ENCODE measurements around the gene APOA5. TPM values are rescaled to one million over a fixed set of nuclear protein-coding genes. Genes with fewer than 3 reads are reported as not detected.
A peak's percentile ranks its signal among the peaks of the same experiment; 100 is the strongest.

APOA5 gene
- total RNA-seq, 4 donors from 2014 or later = not detected

- no peak for TF ChIP-seq EP300 (IDR thresholded peaks at IDR 0.05)
- no peak for TF ChIP-seq POLR2A (IDR thresholded peaks at IDR 0.05)
- no peak for TF ChIP-seq CTCF (IDR thresholded peaks at IDR 0.05)
- H3K27ac ChIP-seq = no peak overlapping the region
- WGBS, 2 donors = 100% methylated on average over 1 of the region's 1 CpG
- H3K27me3 ChIP-seq = no peaks in the 10 kb centered on the region
- H3K4me1 ChIP-seq = peaks cover 0 to 11% (median 4%) of the 10 kb centered on the region in 4 donors
- no peak overlapping the region for H3K4me3 ChIP-seq
- H3K9me3 ChIP-seq = no peaks in the 10 kb centered on the region
- H3K36me3 ChIP-seq = no peaks in the 10 kb centered on the region
- DNase-seq (ENCODE audit: low spot score in 2 of 2) = no peak
These were observed 2.1 kb upstream of the APOA5 start for GRCh38 chr11:116793772-116794097.

GRCh38 chr11:116792869-116793771 lies 1.4 kb upstream of the APOA5 start:
- H3K27me3 ChIP-seq = no peaks in the 10 kb centered on the region
- no peak for TF ChIP-seq EP300 (IDR thresholded peaks at IDR 0.05)
- no peak for TF ChIP-seq CTCF (IDR thresholded peaks at IDR 0.05)
- no peak for TF ChIP-seq POLR2A (IDR thresholded peaks at IDR 0.05)
- H3K4me1 ChIP-seq = peaks cover 0 to 17% (median 6%) of the 10 kb centered on the region in 4 donors
- no peaks in the 10 kb centered on the region for H3K9me3 ChIP-seq
- WGBS, 2 donors = 62 to 74% methylated on average over 8 of the region's 8 CpGs
- DNase-seq (ENCODE audit: low spot score in 2 of 2) = no peak
- no peak overlapping the region for H3K4me3 ChIP-seq
- no peaks in the 10 kb centered on the region for H3K36me3 ChIP-seq
- H3K27ac ChIP-seq = no peak overlapping the region

- no peak overlapping the region for H3K4me3 ChIP-seq
- TF ChIP-seq POLR2A (IDR thresholded peaks at IDR 0.05) (no peak), EP300 (IDR thresholded peaks at IDR 0.05) (no peak)
- no peaks in the 10 kb centered on the region for H3K36me3 ChIP-seq
- peaks cover 0 to 17% (median 7%) of the 10 kb centered on the region in 4 donors for H3K4me1 ChIP-seq
- no peaks in the 10 kb centered on the region for H3K27me3 ChIP-seq
- 66 to 72% methylated on average over 8 of the region's 8 CpGs for WGBS, 2 donors
- H3K9me3 ChIP-seq = no peaks in the 10 kb centered on the region
- no peak overlapping the region for H3K27ac ChIP-seq
- no peak for DNase-seq (ENCODE audit: low spot score in 2 of 2)
These were observed 627 bp upstream of the APOA5 start for GRCh38 chr11:116792144-116792868.

GRCh38 chr11:116791002-116791812 lies 472 bp downstream of the APOA5 start:
- DNase-seq (ENCODE audit: low spot score in 2 of 2) = peak; percentile 56 to 72
- no peaks in the 10 kb centered on the region for H3K27me3 ChIP-seq
- TF ChIP-seq EP300 (IDR thresholded peaks at IDR 0.05) = no peak
- peak; percentile 78 to 93 (median 88) for TF ChIP-seq CTCF (IDR thresholded peaks at IDR 0.05)
- WGBS, 2 donors = 25 to 26% methylated on average over 27 to 31 of the region's 31 CpGs
- H3K9me3 ChIP-seq = no peaks in the 10 kb centered on the region
- peaks cover 0 to 6% (median 1%) of the 10 kb centered on the region in 3 donors for H3K36me3 ChIP-seq
- H3K27ac ChIP-seq = no peak overlapping the region
- peaks cover 0 to 28% (median 15%) of the 10 kb centered on the region in 4 donors for H3K4me1 ChIP-seq
- peak overlapping the region in 1 of 4 donors; percentile 18 for H3K4me3 ChIP-seq

- WGBS, 2 donors = 82 to 91% methylated on average over 35 to 46 of the region's 53 CpGs
- Histone ChIP-seq H3K27ac (no peak overlapping the region), H3K9me3 (no peaks in the 10 kb centered on the region), H3K36me3 (peaks cover 2 to 14% (median 4%) of the 10 kb centered on the region in 3 donors), H3K27me3 (no peaks in the 10 kb centered on the region), H3K4me3 (no peak overlapping the region), H3K4me1 (peaks cover 0 to 32% (median 16%) of the 10 kb centered on the region in 4 donors)
- no peak for TF ChIP-seq CTCF (IDR thresholded peaks at IDR 0.05)
- TF ChIP-seq POLR2A (IDR thresholded peaks at IDR 0.05) = no peak
- TF ChIP-seq EP300 (IDR thresholded peaks at IDR 0.05) = no peak
- DNase-seq (ENCODE audit: low spot score in 2 of 2) = no peak
These were observed 1.3 kb downstream of the APOA5 start for GRCh38 chr11:116790167-116791001.
